Stimulated activated CD8-positive, alpha-beta memory T cell treated with anti-CD3 and anti-CD28 coated beads, Interleukin-4, amount 100 ng/mL, for 24 hours (primary cell): Measurements from ENCODE around the gene DTX2.
"Not testable (repeated sequence)": the region's sequence is repeated elsewhere in the genome, so short reads cannot be mapped to it uniquely, and the experiment has no call there.

Experiments
- DNase-seq: peaks from one replicate; pipeline ENCODE4 v3.0.0-alpha.2; 2020; ENCODE audit warnings: low read depth

DTX2 gene

GRCh38 chr7:76512941-76513816 is 51.7 kb downstream of the DTX2 start:
- no peak for DNase-seq

- DNase-seq: no peak
Measured at GRCh38 chr7:76513817-76514799, 52.6 kb downstream of the DTX2 start.

DNA sequence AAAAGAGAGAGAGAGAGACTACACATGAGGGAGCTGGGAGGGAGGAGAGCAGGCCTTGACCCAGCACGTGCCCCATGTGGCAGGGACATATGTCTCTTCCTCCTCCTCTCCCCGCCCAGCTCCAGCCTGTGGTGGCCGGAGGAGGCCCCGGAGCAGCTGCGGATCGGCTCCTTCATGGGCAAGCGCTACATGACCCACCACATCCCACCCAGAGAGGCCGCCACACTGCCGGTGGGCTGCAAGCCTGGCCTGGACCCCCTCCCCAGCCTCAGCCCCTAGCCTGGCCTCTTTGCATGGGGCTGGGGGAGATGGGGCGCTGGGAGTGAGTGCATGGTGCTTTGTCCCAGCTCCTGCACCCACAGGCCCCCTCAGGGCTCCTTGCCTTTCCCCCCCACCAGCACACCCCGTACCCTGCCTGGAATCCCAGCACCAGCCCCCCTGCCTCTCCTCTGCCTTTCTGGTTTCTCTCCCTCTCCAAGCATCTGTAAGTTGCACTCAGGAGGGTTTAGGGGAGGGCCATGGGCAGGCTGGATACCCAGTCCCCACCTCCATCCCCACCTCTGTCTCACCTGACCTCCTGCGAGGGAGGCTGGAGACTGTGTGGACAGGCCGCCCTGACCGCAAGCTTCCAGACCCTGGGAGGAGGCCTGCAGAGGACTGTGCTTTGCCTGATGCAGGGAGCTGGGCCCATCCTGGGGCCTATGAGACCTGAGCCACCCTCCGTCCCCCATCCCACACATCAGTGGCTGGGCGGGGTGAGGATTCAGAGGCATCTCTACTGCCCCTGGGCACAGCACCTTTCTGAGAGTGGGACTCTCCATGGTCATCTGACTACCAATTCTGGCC is 53.6 kb downstream of the DTX2 start:
- DNase-seq: no peak

GRCh38 chr7:76515999-76516443 is 54.5 kb downstream of the DTX2 start:
- DNase-seq: no peak

- DNase-seq: not testable (repeated sequence)
Measured at GRCh38 chr7:76516932-76517331, 55.4 kb downstream of the DTX2 start.

DNA sequence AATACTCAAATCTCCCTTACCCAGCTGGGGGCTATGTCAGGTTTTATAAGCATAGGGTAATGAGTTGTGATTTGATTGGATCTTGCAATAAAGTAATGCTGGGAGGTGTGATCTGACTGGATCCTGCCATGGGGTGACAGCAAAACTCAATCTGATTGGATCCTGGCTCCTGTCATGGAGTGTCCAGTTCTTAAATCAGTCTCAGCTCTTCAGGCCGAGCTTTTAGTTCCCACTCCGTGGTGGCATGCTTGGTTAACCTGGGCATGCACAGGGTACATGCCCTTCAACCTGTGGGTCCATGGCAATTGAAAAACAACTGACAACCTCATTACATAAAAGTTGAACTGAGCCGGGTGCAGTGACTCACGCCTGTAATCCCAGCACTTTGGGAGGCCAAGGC is 64.7 kb downstream of the DTX2 start:
- DNase-seq: not testable (repeated sequence)

DNA sequence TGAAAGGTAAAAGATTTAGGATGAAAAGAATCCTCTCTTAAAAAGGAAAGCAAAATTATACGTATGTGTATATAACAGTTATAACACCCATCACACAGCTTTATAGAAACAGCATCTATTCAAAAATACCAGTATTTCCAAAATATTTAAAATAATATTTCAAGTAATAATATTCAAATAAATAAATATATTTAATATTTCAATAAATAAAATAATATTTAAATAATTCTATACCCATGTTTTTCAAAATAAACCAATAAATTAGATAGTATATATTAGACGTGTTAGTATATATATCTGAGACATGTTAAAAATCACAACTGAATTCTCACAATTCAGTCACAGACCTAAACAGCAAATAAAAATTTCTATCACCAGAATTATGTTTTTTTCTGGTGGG is 70.1 kb downstream of the DTX2 start:
- DNase-seq: not testable (repeated sequence)

DNA sequence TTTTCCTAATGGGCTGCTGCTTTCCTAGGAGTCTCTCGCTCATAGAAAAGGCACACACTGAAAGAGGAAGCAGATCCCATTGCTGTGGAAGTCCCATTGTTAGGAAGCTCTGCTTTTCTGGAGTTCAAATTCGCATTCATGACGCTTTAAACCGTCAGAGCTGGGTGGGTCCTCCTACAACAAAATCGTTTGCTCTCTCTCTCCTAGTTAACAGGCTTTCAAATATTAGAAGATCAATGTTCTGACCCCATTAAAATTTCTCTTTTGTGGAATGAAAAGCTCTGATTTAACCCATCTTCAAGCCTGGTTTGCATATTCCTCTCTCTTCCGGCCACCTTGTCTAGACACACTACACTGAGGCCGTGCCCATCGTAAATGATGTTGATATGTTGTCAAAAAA is 81.7 kb downstream of the DTX2 start, which contains the start of gene SPDYE16:
Gene SPDYE16 (minus strand): TSS at position 101 of the 400 bp plus-strand sequence. CDS start 1,838 bp downstream, outside the sequence.
- not testable (repeated sequence) for DNase-seq

DNA sequence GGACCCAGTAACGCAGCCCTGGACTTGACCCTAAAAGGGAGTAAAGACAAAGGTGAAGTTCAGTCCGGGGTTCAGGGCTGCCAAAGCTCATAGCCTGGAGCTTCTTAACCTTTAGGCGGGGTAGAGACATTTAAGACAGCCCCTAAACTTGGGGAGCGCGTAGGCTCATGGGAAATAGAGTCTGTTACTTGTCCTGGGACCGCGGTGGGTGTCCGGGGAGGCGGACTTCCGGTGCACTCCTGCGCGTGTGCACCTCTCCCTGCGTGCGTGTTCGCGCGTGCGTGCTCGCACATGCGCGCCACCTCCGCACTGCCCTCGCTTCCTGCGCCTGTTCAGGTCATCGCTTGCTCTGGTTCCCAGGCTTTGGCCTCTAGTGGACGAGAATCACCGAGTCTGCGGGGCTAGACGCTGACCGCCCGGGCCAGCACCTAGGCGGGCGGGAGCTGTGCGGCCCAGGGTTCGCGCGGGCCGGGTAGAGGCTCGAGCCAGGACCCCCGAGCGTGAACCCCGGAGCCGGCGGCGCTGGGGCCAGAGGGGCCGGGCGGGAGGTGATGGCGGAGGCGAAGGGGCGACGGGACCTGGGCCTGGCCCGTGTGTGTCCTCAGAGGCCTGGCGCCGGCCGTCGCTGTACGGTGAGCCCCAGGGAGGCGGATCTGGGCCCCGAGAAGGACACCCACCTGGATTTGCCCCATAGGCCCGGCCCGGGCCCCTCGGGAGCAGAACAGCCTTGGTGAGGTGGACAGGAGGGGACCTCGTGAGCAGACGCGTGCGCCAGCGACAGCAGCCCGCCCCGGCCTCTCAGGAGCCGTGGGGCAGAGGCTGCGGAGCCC is 87.7 kb downstream of the DTX2 start:
- DNase-seq: peak; percentile 78

- not testable (repeated sequence) for DNase-seq
Measured at GRCh38 chr7:76549855-76550248, 88.3 kb downstream of the DTX2 start.

DNA sequence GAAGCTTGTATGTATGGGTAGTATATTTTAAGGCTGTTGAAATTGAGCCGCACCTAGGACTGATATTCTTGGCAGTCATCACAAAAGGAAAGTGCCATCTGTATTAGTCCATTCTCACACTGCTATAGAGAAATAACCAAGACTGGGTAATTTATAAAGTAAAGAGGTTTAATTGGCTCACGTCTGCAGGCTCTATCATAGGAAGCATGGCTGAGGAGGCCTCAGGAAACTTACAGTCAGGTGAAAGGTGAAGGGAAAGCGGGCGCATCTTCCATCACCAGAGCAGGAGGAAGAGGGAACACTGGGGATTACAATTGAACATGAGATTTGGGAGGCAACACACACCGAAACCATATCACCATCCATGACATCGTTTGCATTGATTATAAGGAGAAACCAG is 90.5 kb downstream of the DTX2 start:
- not testable (repeated sequence) for DNase-seq
